Activated naive CD8-positive, alpha-beta T cell (primary cell): Measurements from ENCODE around the gene MYL11.

ENCODE experiments used
- H3K27ac Mint-ChIP-seq: one replicate; pipeline ENCODE4 v1.8.0; 2021; ENCODE audit warnings: mixed read lengths
- H3K27me3 Mint-ChIP-seq: one replicate; pipeline ENCODE4 v1.8.0; 2021; ENCODE audit warnings: mixed read lengths
- H3K36me3 Mint-ChIP-seq: one replicate; pipeline ENCODE4 v1.8.0; 2021; ENCODE audit warnings: mixed read lengths
- H3K4me1 Mint-ChIP-seq: one replicate; pipeline ENCODE4 v1.8.0; 2021; ENCODE audit warnings: low read depth, mixed read lengths
- H3K4me3 Mint-ChIP-seq: one replicate; pipeline ENCODE4 v1.8.0; 2021; ENCODE audit warnings: mild to moderate bottlenecking, mixed read lengths
- H3K9me3 Mint-ChIP-seq: one replicate; pipeline ENCODE4 v1.8.0; 2021; ENCODE audit warnings: low read depth, mixed read lengths

The MYL11 gene

DNA sequence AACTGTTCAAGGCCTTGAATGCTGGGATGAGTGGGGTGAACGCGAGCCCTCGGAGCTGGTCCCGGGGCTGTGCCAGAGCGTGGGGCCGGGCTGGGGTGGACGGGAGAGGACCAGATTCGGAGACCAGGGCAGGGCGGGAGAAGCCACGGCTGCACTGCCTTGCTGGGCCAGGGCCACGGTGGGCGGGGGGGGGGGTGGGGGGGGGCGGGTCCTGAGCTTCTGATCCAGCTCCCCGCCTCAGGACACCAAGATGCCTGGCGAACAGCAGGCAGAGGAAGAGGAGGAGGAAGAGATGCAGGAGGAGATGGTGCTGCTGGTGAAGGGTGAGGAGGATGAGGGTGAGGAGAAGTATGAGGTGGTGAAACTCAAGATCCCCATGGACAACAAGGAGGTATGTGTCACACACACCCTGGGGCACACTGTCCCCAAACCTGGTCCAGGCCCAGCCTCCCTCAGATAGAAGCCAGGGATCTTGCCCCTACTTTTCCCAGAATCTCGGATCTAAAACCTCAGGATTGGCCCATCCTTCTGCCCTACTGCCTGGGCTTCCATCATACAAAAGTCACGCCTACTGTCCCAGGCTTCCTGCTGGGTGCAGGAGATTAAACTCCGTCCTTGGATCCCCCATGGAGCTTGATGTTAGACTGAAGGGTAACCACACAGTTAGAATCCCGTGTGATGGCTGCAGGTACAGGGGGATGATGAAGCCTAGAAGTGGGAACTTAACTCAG lies 33.4 kb downstream of the MYL11 start:
- H3K36me3 Mint-ChIP-seq, result peaks cover 4% of the 10 kb centered on the region
- peaks cover 28% of the 10 kb centered on the region for H3K4me1 Mint-ChIP-seq
- H3K4me3 Mint-ChIP-seq, result peak overlapping the region; percentile 84
- H3K27me3 Mint-ChIP-seq, result no peaks in the 10 kb centered on the region
- peak overlapping the region; percentile 76 for H3K27ac Mint-ChIP-seq
- H3K9me3 Mint-ChIP-seq, result no peaks in the 10 kb centered on the region

DNA sequence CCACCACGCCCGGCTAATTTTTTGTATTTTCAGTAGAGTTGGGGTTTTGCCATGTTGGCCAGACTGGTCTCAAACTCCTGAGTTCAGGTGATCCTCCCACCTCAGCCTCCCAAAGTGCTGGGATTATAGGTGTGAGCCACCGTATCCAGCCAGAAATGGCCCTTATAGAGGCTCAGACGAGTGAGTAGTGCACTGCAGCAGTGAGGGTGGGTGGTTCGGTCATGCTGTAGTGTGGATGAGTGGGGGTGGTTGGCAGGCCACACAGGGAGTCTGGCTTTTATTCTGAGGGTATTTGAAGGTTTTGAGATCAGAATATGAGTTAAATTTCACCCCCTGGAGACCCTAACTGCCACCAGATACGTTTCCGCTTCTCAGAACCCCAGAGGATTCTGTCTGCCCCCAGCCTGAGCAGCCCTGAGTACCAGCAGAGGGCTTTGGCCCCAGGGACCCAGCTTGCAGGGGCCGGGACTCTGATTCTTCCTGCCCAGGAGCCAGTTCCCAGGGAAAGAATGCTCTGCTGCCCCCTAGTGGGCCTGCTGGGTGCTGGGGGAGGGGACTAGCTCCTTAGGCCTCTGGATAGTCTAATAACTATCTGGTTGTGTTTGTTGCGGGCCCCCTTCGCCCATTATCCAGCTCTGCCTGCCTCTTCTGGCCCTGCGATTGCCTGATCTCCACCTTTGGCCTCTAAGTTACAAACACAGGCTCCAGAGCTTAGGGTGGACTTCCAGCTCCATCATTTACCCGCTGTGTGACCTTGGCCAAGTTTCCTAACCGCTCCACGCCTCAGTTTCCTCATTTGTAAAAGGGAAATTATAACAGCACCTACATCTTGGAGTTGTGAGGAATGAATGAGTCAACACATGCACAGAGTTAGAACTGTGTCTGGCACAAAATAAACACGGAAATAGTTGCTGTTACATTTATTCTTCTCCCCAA lies 34.8 kb downstream of the MYL11 start:
- Mint-ChIP-seq H3K4me3 (peak overlapping the region; percentile 84), H3K27me3 (no peaks in the 10 kb centered on the region), H3K36me3 (peaks cover 4% of the 10 kb centered on the region), H3K4me1 (peaks cover 28% of the 10 kb centered on the region), H3K27ac (no peak overlapping the region), H3K9me3 (no peaks in the 10 kb centered on the region)

- H3K27ac Mint-ChIP-seq, result no peak overlapping the region
- H3K4me1 Mint-ChIP-seq, result peaks cover 37% of the 10 kb centered on the region
- peaks cover 4% of the 10 kb centered on the region for H3K36me3 Mint-ChIP-seq
- no peaks in the 10 kb centered on the region for H3K27me3 Mint-ChIP-seq
- no peaks in the 10 kb centered on the region for H3K9me3 Mint-ChIP-seq
- H3K4me3 Mint-ChIP-seq, result no peak overlapping the region
These were observed 38.7 kb downstream of the MYL11 start for GRCh38 chr16:30413112-30413806.

GRCh38 chr16:30414159-30414558 lies 39.6 kb downstream of the MYL11 start:
- no peak overlapping the region for H3K4me3 Mint-ChIP-seq
- no peaks in the 10 kb centered on the region for H3K27me3 Mint-ChIP-seq
- no peak overlapping the region for H3K27ac Mint-ChIP-seq

DNA sequence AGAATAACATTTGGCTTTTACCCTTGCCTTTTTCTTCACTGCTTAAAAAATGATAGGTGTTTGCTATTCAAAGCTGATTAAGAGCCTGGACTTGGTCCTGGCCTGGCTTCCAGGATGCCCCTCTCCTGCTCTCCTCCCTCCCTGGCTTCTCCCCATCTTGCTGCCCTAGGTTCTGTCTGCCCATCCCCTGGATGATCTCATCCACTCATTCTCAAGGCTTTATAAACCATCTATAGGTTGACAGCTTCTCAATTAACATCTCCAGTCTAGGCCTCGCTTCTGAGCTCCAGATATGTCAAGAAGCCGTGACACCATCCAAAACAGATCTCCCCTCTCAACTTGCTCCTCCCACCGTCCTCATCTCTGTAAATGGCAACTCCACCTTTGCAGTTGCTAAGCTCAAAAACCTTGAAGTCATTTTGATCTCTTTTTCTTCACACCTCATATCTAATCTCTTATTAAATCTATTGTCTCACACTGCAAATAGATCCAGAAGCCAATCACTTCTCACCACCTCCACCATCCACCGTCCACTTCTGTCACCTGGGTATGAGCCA lies 41.5 kb downstream of the MYL11 start:
- Mint-ChIP-seq H3K27ac (peak overlapping the region; percentile 58), H3K4me1 (peaks cover 30% of the 10 kb centered on the region), H3K9me3 (no peaks in the 10 kb centered on the region), H3K4me3 (peak overlapping the region; percentile 17), H3K36me3 (peaks cover 7% of the 10 kb centered on the region), H3K27me3 (no peaks in the 10 kb centered on the region)

More at GRCh38 chr16:30414159-30414558, 39.6 kb downstream of the MYL11 start:
- Mint-ChIP-seq H3K36me3 (peaks cover 4% of the 10 kb centered on the region), H3K4me1 (peaks cover 37% of the 10 kb centered on the region), H3K9me3 (no peaks in the 10 kb centered on the region)

DNA sequence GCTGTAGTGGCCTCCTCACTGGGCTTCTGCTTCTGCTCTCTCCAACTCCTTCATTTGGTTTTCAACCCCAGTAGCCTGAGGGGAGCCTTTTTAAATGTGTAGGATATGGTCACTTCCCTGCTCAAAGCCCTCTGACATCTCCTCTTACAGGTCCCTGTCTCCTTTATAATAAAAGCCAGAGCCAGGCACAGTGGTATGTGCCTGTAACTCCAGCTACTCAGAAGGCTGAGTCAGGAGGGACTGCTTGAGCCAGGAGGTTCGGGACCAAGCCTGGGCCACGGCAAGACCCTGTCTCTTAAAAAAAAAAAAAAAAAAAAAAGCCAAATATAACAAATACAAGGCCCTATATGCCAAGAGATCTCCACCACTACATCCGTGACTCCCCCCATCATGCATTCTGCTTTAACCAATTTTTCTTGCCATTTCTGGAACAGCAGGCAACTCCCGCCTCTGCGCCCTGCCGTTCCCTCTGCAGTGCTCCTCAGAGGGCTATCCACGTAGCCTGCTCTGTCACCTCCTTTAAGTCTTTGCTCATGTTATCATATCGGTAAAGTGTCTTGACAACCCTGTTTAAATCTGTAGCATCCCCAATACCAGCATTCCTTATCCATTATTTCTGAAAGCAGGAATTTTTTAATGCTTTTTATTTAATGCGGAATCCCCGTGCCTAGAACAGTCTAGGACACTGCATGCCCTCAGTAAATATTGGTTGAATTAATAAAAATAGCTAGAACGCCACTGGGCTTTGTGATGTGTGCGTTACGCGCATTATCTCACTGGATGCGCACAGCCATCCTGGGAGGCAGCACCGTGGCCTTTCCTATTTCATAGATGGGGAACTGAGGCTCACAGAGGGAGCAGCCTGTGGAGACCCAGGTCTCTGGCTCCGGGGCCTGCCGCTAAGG lies 42.3 kb downstream of the MYL11 start:
- H3K9me3 Mint-ChIP-seq, result no peaks in the 10 kb centered on the region
- H3K36me3 Mint-ChIP-seq, result peaks cover 8% of the 10 kb centered on the region
- H3K27me3 Mint-ChIP-seq, result no peaks in the 10 kb centered on the region
- H3K27ac Mint-ChIP-seq, result peak overlapping the region; percentile 7
- H3K4me3 Mint-ChIP-seq, result peak overlapping the region; percentile 57
- H3K4me1 Mint-ChIP-seq, result peaks cover 29% of the 10 kb centered on the region

DNA sequence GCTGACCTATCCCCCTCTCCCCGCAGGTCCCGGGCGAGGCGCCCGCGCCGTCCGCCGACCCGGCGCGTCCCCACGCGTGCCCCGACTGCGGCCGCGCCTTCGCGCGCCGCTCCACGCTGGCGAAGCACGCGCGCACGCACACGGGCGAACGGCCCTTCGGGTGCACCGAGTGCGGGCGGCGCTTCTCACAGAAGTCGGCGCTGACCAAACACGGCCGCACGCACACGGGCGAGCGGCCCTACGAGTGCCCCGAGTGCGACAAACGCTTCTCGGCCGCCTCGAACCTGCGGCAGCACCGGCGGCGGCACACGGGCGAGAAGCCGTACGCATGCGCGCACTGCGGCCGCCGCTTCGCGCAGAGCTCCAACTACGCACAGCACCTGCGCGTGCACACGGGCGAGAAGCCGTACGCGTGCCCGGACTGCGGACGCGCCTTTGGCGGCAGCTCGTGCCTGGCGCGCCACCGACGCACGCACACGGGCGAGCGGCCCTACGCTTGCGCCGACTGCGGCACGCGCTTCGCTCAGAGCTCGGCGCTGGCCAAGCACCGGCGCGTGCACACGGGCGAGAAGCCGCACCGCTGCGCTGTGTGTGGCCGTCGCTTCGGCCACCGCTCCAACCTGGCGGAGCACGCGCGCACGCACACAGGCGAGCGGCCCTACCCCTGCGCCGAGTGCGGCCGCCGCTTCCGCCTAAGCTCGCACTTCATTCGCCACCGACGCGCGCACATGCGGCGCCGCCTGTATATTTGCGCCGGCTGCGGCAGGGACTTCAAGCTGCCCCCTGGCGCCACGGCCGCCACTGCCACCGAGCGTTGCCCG lies 43.1 kb downstream of the MYL11 start:
- H3K27me3 Mint-ChIP-seq, result no peaks in the 10 kb centered on the region
- H3K4me3 Mint-ChIP-seq, result peak overlapping the region; percentile 40
- H3K4me1 Mint-ChIP-seq, result peaks cover 25% of the 10 kb centered on the region
- H3K27ac Mint-ChIP-seq, result no peak overlapping the region
- H3K36me3 Mint-ChIP-seq, result peaks cover 5% of the 10 kb centered on the region
- H3K9me3 Mint-ChIP-seq, result no peaks in the 10 kb centered on the region

- Mint-ChIP-seq H3K36me3 (peaks cover 5% of the 10 kb centered on the region), H3K27me3 (no peaks in the 10 kb centered on the region), H3K27ac (peak overlapping the region; percentile 59), H3K9me3 (no peaks in the 10 kb centered on the region), H3K4me1 (peaks cover 25% of the 10 kb centered on the region), H3K4me3 (peak overlapping the region; percentile 73)
These were observed 44.0 kb downstream of the MYL11 start for GRCh38 chr16:30418350-30419181.

DNA sequence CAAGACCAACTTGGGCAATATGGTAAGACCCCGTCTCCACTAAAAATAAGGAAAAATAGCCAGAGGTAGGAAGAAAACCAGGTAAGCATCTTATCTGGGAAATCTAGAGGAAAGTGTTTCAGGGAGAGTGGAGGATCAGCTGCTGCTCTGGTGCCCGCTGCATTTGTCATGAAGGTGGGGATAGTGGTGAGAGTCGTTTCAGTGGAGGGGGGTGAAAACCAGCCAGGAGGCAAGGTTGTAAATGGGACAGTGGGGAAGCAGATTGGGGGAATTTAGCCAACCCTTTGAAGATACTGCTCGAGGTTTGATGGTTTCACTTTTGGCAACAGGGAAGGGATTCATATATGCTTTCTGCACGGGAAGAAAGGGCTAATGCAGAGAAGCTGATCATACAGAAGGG lies 46.4 kb downstream of the MYL11 start:
- no peak overlapping the region for H3K27ac Mint-ChIP-seq
- H3K4me3 Mint-ChIP-seq, result no peak overlapping the region
- H3K4me1 Mint-ChIP-seq, result peaks cover 24% of the 10 kb centered on the region
- no peaks in the 10 kb centered on the region for H3K9me3 Mint-ChIP-seq
- H3K36me3 Mint-ChIP-seq, result peaks cover 5% of the 10 kb centered on the region
- no peaks in the 10 kb centered on the region for H3K27me3 Mint-ChIP-seq
